Left renal pelvis (tissue), 4 donors: ENCODE results near the gene CYCS. TPM values are rescaled to one million over a fixed set of nuclear protein-coding genes. Genes with fewer than 3 reads are reported as not detected.
"Not testable (repeated sequence)": the region's sequence is repeated elsewhere in the genome, so short reads cannot be mapped to it uniquely, and the experiment has no call there.

ENCODE experiments used
- DNase-seq, 4 donors: peaks; one replicate each; pipeline ENCODE4 v3.0.0-alpha.2; 2013; ENCODE audit warnings: low read depth in 4 of 4, low spot score in 3 of 4
- polyA plus RNA-seq, 4 donors: library from polyadenylated mRNA; unstranded; fragments of 120-200 nt; gene quantifications; one replicate each; pipeline ENCODE4 v1.2.1, GENCODE V29; 2013; ENCODE audit not compliant: insufficient read length in 4 of 4

CYCS gene
- polyA plus RNA-seq, 4 donors: 91.3 to 211 (median 159) TPM

DNA sequence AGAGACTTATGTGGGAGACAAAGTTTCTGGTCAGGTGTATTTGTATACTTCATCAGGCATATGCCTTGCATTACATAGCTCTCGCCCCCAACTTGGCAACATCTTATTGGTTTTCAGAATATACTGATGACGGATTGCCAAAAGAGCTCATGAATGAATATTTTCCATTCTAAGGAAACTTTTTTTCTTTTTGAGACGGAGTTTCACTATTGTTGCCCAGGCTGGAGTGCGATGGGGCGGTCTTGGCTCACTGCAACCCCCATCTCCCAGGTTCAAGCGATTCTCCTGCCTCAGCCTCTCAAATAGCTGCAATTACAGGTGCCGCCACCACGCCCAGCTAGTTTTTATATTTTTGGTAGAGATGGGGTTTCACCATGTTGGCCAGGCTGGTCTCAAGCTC lies 6.0 kb downstream of the CYCS start:
- DNase-seq: no peak

DNA sequence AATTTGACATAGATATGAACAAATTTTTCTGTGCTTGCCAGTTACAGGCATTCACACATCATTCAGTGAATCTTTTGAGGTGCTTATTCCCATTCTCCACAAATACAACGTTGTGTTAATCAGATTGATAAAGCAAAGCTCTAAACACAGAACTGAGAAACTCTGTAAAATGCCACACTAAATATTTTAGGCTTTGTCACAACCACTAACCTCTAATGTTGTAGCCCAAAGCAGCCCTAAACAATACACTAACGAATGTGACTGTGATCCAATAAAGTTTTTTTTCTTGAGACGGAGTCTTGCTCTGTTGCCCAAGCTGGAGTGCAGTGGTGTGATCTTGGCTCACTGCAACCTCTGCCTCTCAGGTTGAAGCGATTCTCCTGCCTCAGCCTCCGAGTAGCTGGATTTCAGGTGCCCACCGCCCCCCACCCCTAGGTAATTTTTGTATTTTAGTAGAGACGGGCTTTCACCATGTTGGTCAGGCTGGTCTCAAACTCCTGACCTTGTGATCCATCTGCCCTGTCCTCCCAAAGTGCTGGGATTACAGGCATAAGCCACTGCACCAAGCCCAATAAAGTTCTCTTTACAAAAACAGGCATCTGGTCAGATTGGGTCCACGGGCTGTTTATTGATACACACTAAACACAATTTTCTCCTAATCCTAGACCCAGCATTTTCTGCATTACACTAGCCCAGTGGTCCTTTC lies 6.9 kb downstream of the CYCS start:
- no peak for DNase-seq

DNA sequence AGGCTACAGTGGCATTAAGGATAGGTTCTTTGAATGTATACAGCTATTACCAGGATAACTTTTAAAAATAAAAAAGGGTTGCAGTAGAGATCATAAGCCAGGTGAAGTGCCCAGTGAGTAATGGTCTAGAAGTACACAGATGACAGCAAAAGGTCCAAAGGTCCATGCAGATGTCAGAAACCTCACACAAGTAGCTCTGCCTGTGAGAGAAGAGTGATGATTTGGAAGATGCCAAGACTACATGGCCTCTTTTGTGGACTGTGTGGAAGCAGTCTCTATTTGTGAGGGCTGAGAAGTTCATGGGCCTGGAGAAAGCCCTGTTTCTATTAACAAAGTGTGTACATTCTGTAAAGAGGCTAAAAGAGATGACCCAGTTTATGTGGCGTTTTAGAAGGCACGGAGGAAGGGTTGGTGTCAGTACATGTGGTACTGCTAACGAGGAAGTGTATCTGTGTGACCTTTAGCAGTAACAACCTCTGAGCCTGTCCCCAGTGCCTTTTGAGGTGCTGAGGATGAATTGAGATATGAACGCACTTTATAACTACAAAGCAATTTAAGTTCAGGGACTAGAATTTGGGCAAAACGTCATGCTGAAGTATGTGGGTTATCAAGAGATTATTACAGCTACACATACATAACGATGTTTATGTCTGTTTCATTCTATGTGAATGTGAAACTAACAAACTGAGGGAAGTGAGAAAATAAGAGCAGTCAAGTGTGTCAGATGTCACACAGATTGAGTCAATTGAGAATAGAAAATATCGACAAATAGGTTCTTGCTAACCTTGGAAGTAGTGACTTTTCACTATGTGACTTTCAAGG lies 7.6 kb downstream of the CYCS start:
- DNase-seq: no peak

DNA sequence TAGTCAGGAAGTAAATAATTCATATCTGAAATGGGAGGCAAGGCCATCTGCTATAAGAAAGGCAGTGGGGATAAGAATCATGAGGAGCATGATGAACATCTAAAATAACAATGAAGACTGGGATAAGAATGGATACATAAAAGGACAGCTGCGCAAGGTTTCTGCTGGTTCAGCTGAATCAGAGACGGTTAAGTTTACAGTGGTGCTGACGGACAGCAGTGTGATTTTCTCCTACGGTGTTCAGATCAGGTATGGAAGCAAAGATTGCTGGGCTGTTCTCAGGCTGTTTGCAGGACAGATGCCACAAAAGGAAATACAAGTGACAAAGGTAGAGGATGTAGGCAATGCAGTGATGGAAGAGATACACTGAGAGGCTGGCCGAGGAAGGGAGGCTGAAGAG lies 8.4 kb downstream of the CYCS start:
- DNase-seq: no peak

DNA sequence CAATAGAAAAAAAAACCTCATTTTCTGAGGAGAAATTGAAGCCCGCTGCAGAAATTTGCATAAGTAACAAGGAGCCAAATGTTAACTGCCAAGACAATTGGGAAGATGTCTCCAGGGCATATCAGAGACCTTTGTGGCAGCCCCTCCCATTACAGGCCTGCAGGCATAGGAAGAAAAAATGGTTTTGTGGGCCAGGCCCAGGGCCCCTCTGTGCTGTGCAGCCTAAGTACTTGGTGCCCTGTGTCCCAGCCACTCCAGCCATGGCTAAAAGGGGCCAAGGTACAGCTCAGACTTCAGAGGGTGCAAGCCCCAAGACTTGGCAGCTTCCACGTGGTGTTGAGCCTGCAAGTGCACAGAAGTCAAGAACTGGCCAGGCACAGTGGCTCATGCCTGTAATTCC lies 14.5 kb downstream of the CYCS start:
- DNase-seq: not testable (repeated sequence)

DNA sequence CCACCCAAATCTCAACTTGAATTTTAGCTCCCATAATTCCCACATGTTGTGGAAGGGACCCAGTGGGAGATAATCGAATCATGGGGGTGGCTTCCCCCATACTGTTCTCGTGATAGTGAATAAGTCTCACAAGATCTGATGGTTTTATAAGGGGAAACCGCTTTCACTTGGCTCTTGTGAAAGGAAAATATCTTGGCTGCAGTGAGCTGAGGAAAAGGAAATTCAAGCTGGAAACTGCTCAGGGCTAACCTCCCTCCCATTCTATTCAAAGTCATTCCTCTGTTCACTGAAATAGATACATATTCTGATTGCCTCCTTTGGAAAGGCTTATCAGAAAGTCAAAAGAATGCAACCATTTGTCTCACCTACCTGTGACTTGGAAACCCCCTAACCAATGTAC lies 15.8 kb downstream of the CYCS start:
- no peak for DNase-seq

DNA sequence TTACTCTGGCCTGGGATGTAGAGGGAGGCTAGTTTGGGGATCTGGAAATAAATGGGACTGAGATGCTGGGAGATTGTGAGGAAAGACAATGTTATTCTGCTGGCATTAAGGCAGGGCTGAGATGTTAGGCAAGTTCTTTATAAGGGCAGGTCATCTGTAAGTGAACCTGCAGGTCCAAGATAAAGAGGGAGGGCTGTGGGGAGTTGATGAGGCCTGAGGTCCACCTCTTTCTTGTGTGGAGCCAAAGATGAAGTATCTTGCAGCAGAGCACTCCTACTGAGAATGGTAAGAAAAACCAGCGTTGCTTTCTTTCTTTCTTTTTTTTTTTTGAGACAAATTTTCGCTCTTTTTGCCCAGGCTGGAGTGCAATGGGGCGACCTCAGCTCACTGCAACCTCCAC lies 19.1 kb downstream of the CYCS start:
- no peak for DNase-seq

DNA sequence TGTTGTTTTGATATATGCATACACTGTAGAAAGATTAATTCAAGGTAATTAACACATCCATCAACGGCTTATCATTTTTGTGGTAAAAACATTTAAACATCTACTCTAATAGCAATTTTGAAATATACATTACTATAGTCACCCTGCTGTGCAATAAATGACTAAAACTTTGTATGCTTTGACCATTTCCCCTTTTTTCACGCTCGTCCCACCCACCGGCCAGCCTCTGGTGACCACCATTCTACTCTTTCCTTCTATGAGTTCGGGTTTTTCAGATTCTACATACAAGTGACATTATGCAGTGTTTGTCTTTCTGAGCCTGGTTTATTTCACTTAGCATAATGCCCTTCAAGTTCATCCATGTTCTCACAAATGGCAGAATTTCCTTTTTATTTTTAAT lies 21.3 kb downstream of the CYCS start:
- DNase-seq: no peak

DNA sequence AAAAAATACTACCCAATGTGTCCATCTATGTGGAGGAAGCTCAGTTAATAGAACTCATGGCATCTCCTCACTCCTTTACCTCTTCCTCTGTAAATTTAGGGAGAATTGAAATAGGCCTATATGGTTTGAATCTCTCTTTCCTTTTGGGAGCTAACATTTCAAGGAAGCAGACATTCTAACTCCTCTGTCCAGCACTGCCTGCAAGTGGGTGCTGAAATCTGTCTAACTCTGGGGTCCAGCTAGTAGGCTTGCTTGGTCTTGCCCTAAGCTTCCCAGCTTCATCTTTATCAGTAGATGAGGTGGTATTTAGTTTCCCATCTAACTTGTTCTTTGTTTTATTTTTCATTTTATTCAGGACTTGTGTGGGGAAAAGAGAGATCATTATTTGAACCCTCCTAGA lies 23.2 kb downstream of the CYCS start:
- DNase-seq: no peak

DNA sequence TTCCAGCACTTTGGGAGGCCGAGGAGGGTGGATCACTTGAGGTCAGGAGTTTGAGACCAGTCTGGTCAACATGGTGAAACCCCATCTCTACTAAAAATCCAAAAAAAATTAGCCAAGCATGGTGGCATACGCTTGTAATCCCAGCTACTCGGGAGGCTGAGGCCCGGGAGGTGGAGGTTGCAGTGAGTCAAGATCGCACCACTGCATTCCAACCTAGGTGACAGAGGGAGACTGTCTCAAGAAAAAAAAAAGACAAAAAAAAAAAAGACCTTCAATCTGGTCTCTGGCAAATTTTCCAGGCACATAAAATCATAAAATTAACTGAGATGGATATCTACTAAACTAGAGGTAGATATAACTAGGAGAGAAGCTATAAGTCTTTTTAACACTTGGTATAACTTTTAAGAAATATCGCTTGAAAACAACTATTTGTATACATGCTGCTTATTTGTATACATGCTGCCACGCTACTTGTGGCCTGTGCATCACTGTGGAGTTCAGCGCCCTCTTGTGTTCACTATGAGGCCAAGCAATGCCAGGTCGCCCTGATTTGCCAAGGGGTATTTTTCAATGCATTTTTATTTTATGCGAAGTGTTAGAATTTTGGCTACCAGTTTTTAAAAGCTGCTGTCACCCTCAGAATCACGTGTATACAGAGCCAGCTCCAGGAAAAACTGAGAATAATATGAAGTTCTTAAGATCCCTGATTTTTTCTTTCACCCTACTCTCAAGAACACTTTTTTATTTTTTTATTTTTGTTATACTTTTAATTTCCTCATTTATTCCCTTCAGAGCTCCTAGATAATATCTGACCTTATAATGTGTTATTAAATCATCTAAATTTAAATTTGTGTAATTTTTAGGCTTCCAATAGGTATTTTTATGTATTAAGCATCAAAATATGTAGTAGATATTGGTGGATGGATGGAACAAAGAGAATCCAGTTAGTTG lies 26.7 kb downstream of the CYCS start:
- DNase-seq: peak in 3 of 4 donors; percentile 16 to 40 (median 21)

DNA sequence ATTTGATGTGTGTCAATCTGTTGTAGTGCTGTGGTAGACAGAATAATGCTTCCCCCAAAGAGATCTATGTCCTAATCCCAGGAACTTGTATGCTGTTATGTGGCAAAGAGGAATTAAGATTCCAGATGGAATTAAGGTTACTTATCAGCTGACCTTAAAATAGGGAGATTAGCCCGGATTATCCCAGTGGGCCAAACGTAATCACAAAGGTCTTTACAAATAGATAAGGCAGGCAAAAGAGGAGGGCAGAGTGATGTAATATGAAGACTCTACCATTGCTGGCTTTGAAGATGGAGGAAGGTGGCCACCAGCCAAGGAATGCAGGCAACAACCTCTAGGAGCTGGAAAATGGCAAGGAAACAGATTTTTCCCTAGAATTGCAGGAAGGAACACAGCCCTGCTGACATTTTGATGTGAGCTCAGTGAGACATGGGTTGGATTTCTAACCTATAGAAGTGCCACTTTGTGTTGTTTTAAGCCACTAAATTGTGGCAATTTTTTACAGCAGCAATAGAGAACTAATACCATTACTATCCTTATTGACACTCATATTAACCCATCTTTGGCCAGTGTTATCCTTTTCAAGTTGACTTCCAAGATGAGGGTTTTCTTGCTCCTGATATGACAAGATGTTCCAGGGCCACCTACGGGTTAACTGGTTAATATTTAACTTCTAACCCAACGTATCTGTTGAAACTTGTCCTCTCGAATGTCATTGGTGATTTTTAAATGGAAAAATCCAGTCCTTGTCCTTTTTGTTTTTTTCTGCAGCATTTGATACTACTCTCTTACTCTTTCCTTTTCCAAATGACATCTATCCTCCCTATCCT lies 29.3 kb downstream of the CYCS start:
- DNase-seq: no peak

DNA sequence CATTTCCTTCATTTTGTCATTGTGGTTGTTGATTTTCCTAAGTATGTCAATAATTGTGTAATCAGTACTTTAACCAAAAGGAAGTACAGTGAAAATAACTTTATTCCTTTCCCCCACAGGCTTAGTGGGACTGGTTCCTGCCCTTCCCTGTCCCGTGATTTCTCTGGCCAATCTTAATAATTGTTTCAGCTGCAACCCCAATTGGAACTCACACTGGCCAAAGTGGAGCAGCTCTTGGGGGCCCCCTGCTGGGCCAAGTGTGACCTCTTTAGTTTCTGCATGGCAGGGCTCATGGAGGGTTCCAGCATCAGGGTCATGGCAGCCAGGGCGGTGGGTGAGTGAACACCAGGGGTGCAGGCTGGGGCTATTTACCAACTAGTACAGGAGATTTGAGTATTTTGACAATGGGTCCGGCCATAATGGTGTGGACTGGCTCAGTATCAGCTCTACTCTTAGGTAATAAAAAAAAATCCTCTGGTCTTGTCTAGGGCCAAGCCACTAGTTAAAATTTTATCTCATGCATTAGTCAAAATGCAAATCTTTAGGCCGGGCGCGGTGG lies 31.7 kb downstream of the CYCS start:
- DNase-seq: peak in 1 of 4 donors; percentile 43

DNA sequence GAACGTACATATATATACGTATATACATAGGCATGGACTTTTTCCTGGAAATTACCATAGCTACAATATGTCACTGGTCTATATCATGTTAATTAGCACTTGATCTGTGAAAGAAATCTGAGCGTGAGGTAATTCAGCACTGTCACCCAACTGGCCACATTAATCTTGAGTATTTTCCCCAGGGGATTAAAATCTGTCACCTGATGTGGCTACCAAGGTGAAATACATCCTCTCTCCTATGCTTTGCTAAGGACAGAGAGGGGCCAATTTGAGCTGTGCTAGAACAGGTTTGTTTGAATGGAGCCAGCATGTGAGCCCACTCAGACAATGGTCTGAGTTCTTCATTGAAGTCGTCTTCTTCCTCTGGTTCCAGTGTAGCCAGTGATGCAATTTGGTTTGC lies 33.3 kb downstream of the CYCS start:
- DNase-seq: no peak

DNA sequence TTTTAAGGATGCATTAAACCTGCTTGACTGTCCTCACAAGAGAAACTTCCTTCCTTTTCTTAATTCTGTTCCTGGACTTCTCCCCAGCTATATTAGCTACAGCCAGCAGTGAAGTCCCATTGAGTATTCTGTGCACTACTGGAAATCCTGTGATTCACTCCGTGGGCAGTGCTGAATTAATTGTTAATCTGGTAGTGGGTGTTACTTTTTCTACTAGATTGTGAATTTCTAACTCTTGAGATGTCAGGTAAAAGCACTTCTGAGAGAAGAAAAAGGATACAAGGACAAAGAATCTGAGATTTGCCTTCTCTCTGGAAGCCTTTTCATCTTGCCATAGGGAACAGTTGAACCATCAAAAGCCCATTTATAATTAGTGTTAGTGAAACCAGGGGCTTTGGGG lies 33.9 kb downstream of the CYCS start:
- no peak for DNase-seq

DNA sequence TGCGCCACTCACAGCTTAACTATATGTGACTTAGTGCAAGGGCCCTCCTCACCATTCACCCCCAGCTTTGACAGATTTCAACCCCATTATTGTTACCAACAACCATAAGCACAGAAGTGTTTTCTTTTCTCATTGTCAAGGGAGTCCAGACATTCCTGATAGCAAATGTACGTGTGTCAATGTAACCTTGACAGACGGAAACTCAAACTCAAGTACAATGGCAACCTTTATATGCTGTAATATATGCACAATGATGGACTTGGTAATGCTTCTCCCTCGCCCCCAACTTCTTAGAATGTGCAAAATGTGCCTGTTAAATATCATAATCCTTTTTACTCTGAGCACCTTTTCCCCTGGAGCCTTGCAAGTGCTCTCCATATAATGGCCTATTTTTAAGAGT lies 34.7 kb downstream of the CYCS start:
- no peak for DNase-seq

DNA sequence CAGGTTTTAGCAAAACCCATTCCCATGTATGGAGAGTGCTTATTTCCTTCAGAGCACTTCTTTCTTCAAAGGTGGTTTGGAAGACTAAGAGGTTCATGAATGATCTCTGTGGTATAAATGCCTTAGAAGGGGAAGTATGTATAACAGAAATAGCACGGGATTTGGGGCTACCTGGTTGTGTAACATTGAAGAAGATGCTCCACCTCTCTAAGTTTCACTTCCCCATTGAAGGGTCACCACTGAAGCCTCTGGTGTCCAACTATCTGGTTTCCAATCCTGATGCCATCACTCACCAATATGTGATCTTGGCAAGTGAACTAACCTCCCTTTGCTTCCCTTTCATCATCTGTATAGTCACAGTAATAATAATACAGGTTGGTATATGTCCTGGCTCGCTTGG lies 37.2 kb downstream of the CYCS start:
- no peak for DNase-seq

DNA sequence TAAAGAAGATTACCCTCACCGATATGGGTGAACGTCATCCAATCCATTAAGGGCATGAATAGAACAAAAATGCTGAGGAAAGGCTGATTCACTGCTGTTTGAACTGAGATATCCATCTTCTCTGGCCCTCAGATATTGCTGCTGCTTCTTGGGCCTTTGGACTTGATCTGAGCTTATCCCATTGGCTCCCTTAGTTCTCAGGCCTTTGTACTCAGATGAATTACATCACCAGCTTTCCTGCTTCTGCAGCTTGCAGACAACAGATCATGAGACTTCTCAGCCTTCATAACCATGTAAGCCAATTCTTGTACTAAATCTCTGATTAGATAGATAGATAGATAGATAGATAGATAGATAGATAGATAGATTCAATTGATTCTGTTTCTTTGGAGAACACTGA lies 40.2 kb downstream of the CYCS start:
- no peak for DNase-seq

DNA sequence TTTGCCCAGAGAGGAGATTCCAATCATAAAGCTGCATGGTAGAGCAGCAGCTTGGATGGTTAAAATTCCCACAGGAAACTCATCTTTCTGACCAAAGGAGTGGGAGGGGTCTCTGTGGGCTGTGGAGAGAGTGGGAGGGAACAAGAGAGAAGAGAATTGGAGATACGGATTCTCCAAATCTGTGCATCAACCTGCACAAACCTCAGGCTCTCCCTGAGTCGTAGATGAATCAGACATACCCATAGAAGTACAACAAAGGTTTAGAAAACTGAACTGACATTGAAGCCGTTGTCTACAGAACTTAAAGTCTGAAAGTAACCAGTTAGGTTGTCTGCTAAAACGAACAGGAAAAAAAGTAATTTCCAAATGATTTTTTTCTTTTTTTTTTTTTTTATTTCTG lies 41.9 kb downstream of the CYCS start:
- DNase-seq: no peak

DNA sequence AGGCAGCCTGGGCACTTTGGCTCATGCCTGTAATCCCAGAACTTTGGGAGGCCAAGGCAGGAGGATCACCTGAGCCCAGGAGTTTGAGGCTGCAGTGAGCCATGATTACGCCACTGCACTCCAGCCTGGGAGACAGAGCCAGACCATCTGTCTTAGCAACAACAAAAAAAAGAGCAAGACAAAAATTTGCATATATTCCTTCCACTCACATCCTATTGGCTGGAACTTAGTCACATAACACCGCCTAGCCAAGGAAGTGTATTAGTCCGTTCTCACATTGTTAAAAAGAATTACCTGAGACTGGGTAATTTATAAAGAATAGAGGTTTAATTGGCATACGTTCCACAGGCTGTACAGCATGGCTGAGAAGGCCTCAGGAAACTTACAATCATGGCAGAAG lies 43.0 kb downstream of the CYCS start:
- not testable (repeated sequence) for DNase-seq

DNA sequence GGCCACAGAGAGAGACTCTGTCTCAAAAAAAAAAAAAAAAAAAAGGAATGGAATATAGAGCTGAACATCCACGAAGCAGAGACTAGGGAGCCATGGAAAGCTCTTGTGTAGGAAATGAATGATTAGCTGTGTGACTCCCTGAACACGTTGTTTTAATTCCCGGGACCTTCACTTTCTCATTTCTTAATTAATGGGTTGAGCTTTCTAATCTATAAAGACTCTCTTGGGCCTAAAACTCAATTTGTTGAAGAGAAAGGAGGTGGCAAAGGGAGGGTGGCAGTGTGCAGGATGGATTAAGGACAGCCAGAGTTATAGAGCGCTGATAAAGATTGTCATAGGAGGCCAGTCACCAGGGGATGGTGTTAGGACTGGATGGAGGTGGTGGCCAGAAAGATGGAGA lies 48.0 kb downstream of the CYCS start:
- DNase-seq: no peak
